Dermis microvascular lymphatic vessel endothelial cell (primary cell): ENCODE measurements around the gene PSMG3. TPM values are rescaled to one million over a fixed set of nuclear protein-coding genes. Genes with fewer than 3 reads are reported as not detected.

Experiments
- DNase-seq, 2 donors: peaks; one replicate each; pipeline versions ENCODE4 v3.0.0 to v3.0.0-alpha.2; 2010; ENCODE audit warnings: low read depth in 2 of 2
- total RNA-seq: library from RNA; depleted of rRNA; stranded (reverse); fragments of >200 nt; gene quantifications from 2 replicates; pipeline ENCODE4 v1.2.1, GENCODE V29; 2014

The PSMG3 gene
- total RNA-seq, 1 donor from 2014 or later, result 16.0 TPM

DNA sequence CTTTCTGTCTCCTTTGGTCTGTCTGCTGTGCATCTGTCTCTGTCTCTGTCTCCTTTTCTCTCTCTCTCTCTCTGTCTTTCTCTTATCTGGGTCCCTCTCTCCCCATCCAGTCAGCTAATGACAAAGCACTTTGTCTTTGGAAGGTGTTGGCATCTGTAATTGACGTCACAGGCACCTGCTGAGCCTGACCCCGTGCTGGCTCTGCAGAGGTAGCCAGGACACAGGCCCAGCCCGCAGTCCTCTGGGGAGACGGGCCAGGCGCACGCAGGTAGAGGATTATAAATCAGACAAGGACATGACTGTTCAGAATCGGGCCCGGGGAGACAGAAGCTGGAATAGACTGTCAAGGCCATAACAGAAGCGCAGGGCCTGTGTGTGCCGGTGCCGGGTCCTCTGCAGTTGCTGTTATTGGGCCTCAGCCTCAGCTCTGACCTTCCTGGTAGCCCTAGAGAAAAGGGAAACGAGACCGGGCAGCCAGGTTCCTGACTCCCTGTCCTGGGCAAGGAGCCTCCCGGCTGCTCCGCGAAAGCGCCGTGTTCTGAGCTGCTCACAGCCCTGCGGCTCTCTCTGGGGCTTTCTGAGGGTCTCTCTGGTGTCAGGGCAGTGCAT lies 10.7 kb upstream of the PSMG3 start:
- no peak for DNase-seq

DNA sequence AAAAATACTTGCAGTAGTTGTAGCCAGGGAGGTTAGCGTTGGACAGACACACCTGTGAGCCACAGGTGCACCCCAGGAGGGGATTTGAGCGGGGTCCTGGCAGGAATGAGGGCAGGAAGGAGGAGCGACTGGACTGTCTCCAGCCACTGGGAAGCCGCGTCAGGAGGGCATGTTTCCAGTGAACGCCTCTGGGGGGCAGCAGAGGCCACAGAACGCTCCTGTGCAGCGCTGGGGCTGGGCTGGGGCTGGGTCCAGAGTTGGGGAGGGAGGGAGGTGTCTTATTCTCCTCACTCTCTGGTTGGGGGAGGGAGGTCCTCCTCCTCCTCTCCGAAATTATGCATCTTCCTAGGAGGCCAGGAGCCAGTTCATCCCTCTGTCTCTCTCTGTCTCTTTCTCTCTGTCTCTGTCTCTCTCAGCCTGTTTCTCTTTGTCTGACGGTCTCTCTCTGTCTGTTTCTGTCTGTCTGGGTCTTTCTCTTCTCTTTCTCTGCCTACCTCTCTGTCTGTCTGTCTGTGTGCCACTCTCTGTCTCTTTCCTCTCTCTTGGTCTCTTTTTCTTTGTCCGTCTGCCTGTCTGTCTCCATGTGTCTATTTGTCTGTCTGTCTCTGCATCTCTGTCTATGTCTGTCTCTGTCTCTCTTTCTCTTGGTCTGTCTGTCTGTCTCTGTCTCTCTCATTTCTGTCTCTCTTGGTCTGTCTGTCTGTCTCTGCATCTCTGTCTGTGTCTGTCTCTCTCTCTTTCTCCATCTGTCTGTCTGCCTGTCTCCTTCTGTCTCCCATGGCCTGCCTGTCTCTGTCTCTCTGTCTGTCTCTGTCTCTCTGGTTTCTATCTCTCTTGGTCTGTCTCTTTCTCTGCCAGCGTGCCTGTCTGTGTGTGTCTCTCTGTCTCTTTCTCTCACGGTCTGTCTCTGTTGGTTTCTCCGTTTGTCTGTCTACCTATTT lies 9.9 kb upstream of the PSMG3 start:
- DNase-seq, result peak; percentile 21 to 57

DNA sequence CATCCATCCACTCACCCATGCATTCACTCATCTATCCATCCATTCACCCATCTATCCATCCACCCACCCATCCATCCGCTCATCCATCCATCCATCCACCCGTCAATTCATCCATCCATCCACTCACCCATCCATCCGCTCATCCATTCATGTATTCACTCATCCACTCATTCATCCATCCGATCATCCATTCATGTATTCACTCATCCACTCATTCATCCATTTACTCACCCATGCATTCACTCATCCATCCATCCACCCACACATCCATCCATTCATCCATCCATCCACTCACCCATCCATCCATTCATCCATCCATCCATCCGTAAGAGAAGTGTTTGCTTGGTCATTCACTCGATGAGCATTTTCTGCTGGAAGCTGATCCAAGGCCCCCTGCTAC lies 8.7 kb upstream of the PSMG3 start:
- no peak for DNase-seq

DNA sequence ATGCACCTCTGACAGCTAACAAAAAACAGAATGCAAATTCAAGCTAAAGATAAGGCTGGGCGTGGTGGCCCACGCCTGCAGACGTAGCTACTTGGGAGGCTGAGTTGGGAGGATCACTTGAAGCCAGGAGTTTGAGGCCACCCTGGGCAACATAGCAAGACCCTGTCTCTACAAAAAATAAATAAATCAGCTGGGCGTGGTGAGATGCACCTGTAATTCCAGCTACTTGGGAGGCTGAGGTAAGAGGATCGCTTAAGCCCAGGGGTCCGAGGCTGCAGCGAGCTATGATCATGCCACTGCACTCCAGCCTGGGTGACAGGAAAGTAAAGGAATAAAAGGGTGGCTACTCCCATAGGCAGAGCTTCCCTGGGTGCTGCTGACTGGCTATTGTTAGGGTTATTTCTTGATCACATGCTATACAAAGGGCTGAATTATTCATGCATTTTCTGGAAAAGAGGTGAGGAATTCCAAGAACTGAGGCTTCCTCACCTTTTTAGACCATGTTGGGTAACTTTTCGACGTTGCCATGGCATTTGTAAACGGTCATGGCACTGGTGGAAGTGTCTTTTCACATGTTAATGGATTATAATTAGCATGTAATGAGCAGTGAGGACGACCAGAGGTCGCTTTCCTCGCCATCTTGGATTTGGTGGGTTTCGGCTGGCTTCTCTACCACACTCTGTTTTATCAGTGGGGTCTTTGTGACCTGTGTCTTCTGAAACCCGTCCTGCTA lies 6.9 kb upstream of the PSMG3 start:
- DNase-seq, result no peak

DNA sequence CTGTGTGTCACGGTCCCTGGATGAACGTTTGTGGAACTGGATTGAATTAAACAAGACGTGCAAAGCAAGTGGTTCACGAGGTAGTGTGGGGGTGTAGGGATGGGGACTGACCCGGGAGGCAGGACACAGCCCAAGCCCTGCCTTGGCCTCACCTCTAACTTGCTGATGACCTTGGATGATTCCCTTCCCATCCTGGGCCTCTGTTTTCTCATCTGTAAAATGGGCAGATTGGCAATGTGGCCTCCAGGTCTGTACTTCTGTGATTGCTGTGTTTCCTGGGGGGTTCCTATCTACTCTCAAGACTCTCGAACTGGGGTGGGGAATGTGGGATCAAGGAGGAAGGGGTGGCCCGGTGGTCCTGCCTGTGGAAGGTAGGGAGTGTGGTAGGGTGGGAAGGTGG lies 6.0 kb upstream of the PSMG3 start:
- DNase-seq, result no peak

DNA sequence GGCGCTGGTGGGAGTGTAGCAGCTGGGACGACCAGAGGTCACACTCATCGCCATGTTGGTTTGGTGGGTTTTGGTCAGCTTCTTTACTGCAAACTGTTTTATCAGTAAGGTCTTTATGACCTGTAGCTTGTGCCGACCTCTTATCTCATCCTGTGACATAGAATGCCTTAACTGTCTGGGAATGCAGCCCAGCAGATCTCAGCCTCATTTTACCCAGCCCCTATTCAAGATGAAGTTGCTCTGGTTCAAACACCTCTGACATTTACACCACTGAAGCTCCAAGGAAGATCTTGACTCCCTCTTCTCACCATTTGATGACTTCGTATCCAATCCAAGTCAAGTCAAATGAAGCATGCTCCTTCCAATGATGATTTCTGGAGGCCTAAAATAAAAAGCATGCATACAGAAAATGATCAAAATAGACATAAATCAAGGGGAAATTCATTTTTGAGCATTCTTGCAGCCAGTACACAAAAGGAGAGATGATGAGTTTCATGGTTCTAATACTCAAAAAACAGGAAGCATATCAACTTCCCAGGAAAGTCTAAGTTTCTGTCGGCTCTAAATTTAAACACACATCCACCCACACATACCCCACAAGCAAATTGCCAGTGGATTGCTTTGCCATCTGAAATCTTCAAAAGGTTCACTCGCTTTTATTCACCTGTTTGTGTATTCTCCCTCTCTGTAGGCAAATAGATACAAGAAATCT lies 2.4 kb upstream of the PSMG3 start:
- no peak for DNase-seq

DNA sequence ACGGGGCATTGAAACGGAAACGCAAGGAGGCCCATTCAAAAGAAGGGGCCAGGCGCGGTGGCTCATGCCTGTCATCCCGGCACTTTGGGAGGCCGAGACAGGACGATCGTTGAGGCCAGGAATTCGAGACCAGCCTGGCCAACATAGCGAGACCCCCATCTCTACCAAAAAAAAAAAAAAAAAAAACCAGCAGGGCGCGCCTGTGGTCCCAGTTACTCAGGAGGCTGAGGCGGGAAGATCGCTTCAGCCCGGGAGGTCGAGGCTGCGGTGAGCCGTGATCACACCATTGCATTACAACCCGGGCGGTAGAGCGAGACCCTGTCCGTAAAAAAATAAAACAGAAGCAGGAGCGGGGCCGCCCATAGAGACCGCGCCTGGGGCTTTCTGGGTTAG lies 396 bp downstream of the PSMG3 start:
- DNase-seq, result no peak

DNA sequence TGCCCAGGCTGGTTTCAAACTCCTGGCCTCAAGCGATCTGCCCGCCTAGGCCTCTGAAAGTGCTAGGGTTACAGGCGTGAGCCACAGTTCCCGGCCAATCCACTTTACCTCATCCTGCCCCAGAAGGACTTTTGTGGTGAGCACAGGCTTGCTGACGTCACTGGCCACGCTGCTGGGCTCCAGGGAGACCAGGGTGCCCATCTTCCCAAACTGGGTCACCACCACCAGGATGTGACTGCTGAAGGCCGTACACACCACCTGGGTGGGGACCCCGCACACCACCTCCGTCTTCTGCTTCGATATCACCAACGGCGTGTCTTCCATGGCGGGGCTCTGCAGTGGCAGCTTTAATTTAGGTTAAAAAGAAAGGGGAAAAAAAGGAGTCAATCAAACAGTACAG lies 816 bp downstream of the PSMG3 start:
- no peak for DNase-seq

DNA sequence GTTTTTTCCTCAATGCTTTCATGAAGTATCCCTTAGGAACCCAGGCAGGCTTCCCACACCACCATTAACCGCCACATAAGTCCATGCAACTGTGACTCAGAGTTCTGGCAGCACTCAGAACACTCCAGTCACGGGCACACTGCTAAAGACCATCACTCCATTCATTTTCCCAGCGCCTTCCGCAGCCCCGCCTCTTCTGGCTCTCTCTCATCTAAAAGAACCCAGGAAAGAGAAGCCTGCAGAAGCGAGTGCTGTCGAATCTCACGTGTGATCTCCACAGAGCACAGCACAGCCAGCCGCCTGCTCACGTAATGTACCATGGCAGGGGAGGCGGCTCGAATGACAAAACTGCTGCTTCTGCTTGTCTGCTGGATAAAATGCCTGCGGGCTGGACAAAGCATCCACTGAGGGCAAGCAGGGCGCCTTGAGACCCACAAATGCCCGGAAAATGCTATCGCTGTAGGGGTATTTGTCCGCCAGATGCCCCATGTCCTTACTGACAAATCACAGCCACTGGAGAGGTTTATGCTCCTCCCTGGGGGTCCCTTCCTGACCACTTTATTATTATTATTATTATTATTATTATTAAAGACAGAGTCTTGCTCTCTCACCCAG lies 1.8 kb downstream of the PSMG3 start:
- no peak for DNase-seq

DNA sequence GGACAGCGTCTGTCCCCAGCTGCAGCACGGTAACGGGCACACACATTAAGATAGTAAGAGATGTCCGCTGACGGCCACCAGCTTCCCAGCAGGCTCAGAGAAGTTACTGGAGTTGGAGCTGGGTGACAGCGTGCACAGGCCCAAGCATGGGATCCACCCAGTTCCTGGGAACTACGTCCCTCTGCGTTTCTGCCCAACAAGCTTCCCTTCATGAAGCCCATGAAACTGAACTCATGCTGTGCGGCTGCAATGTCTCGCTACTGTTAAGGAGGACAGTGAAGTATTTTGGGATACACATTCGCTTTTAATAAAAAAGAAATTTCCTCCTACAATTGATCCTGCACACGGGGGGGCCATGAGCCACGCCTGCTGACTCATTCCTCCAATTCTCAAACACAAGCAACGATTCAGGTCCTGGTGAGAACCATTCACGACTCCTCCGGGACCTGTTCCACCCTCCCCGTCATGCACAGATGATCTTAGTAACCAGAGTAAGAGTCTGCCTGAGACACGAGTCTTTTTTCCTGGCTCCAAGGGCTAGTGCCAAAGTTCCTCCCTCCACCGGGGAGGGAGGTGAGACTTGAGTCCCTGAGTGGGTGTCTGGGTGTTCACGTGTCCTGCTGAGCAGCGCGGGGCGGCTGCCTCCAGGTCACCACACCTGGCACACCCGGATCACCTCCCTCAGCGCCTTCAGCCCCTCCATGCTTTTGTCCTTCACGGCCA lies 2.6 kb downstream of the PSMG3 start:
- DNase-seq, result no peak

DNA sequence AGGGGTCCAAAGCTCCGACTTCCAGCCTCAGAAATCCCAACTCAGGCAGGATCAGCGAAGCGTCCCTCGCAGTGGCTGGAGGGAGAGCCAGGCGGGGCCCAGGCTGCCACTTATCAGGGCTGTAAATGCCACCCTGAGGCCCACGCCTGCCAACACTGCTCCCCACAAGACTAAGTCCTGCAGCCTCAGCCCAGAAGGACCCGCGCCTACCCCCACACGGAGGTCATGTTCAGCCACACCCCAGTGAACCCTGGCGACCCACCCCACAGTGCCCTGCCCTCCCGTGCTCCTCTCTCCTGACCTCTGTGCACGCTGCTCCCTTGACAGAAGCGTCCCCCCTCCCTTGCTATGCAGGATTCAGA lies 3.2 kb downstream of the PSMG3 start:
- no peak for DNase-seq

DNA sequence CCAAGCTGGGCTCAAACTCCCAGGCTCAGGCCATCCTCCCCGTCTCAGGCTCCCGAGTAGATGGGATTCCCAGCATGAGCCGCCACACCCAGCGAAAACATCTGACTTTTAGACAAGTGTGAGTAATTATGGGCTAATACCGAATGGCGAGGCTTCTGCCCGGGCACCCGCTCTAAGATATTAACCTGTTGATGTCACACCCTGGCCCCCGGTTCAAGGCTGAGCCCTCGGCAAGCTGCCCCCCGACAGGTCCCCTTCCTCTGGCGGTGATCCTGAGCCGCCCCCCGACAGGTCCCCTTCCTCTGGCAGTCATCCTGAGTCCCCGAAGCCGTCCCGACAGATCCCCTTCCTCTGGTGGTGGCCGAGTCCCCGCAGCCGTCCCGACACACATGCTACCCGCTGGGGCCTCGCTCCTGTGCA lies 5.2 kb downstream of the PSMG3 start:
- DNase-seq, result no peak

DNA sequence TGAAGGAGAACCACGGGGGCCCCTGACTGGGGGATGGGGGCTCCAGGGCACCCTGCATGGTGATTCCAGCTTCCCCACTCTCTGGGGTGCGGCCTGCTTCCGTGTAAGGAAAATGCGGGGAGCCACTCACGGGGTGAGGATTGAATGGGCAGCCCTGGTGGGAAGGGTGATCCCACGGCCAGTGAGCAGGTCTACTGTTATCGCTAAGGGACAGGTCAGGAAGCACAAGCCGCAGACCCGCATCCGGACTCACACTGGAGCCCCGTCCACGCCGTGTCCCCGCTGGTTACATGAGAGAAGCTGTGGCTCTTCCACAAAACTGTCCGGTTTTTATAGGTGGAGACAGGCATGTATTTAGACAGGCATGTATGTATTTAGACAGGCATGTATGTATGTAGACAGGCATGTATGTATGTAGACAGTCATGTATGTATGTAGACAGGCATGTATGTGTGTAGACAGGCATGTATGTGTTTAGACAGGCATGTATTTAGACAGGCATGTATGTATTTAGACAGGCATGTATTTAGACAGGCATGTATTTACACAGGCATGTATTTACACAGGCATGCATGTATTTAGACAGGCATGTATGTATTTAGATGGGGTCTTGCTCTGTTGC lies 5.7 kb downstream of the PSMG3 start:
- DNase-seq, result no peak

DNA sequence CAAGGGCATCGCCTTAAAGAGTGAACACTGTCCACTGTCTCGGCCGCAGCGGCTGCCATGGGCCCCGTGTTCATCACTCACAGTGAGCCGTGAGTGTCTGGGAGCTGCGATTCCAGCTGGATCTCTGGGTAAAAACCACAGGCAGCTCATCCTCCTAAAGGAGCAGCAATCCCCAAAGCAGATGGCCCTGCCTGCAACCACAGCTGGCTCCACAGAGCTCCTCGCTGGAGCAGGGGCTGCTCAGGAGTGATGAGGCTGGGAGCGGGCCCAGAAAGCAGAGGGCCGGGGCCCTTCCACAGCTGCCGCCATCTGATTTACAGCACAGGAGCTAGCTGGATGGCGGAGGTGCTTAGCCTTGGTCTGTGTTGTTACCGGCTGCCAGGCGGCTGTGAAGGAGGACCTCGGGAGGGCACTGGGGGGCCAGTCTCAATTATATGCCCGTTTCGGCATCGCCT lies 7.2 kb downstream of the PSMG3 start:
- DNase-seq, result no peak

DNA sequence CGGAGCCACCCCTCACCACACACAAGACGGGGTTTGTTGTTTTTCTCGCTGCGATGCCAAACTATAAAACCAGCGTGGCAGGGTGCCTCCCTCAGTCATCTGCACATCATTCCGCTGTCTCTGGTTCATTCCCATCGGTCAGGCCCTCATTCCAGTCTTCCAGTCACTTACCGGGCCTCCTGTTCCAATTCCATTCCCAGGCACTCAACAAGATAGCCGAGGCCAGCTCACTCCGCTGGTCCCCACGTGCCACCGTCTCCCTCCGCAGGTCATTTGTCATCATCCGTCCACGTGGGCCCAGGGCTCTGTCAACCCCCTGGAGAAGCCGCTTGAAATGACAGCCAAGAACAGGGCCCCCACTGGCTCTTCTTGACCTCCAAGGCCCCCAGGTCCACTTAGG lies 7.7 kb downstream of the PSMG3 start:
- no peak for DNase-seq

DNA sequence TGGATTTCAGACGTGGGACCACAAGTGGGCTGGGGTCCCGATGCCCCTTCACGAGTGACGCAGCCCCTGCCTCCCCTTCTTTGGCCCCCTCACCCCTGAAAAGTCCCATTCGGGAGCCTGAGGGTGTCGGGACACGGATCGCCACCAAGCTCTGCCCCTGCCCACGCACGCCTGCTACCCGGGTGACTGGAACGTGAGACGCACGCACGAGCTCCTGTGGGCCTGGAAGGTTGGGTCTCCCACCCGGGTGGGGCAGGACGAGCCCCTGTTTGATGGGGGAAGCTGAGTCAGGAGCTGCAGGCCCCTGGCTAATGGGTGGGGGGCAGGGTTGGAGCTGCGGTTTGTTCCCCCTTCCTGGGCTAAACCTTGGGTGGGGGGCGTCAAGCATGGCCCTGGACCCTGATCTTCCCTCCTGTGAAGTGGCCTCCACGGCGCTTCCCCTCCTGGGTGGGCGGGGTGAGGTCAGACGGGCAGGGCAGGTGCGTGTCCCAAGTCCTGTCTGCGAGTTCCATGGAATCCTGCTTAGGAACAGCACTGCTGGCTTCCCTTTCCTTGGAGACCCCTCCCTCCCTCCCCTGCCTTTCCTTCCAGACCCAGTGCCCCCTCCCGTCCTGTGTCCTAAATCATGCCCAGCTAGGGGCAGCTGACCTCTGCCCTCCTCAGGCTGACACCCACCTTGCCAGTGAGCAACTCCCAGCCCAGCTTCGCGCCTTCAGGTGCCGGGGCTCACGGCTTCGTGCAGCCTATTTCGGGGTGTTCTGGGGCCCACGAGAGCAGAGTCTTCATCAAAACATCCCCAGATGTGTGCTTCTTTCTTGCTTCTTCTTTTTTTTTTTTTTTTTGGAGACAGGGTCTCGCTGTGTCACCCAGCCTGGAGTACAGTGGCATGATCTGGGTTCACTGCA lies 8.5 kb downstream of the PSMG3 start:
- no peak for DNase-seq

DNA sequence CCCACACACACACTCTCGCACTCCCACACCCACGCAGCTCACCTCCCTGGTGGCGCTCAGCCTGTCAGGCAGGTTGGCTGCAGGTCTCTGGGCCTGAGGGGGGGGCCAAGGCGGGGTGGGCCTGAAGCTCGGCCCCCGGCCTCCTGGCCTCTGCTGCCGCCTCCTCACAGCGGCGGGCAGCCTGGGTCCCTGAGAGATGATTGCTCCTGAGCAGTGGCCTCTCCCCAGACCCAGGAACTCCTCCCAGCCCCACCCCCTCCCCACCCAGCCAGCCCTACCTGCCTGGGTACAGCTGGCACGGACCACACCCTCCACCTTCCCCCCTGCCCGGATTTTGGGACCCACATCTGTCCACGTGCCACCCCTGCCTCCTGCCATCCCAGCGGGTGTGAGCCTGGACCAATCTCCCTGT lies 9.2 kb downstream of the PSMG3 start:
- no peak for DNase-seq

DNA sequence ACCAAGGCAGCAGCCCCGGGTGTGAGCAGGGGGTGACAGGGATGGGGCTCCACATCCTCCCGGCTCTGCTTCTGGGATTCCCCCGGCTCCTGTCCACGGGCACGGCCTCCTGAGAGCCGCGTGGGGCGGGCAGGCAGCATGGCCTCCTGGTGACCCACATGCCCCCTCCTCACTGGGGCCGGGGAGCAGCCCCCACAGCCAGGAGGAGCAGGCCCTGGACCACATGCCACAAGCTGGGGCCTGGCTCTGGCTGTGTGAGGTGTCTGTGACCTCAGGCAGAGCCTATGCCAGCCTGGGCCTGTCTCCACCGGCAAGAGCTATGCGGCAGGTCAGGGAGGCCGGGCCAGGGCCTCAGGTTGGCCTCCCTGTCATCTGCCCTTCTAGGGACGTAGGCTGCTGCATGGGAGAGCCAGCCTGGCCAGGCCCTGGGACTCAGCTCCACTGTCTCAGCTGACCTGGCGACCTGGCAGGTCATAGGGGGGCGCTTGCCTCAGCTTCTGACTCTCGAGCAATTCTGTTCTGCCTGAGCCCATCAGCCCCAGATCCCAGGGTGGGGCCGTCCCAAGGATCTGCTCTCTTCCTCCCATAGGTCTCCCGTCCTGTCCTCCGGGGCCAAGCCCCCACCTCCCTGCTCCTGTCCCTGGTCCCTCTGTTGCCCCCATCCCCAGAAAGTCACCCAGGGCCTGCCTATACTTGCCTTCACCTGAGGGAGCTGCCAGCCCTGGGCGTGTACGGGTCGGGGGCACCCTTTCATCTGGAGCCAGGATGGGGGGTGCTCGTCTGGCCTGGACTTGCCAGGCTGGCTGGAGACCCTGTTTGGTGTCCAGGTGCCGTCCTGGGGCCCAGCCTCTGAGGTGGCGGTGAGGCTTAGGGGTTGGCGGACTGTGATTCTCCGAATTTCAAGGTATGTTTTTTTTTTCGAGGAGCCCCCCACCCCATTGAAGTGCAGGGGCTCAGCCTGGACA lies 9.9 kb downstream of the PSMG3 start:
- no peak for DNase-seq
